PC-3 (cell line): ENCODE results near the gene SIGLEC12. TPM values are rescaled to one million over a fixed set of nuclear protein-coding genes. Genes with fewer than 3 reads are reported as not detected.

Experiments
- ATAC-seq: fragments of 200-7000 bp; cut with Tn5 transposase; 2 replicates; pipeline ENCODE4 v1.9.1; 2020; ENCODE audit warnings: mild to moderate bottlenecking, moderate library complexity
- BruUV-seq: library from RNA; stranded (reverse); fragments of 400-500 nt; replicated peaks from 2 replicates; lab custom pipeline; 2021; lab: Mats Ljungman, UMichigan
- CTCF ChIA-PET: fragments of 300-600 bp; sonication (Branson Sonifier 250); formaldehyde crosslinking; loops from one replicate; lab custom pipeline; 2022; ENCODE audit warnings: antibody characterized with exemption; lab: Charles Lee
- POLR2A ChIA-PET: fragments of 300-600 bp; sonication (Branson Sonifier 250); formaldehyde crosslinking; loops from one replicate; lab custom pipeline; 2022; ENCODE audit warnings: antibody characterized with exemption; ENCODE audit not compliant: unreplicated experiment; lab: Charles Lee
- DNase-seq: peaks from one replicate; pipeline ENCODE4 v3.0.0-alpha.2; 2015
- H2AFZ ChIP-seq: fragments of 300-600 bp; sonication (generic); 2 replicates; pipeline ENCODE4 v1.6.0; 2016; ENCODE audit warnings: antibody characterized with exemption, low read length
- H3F3A ChIP-seq: fragments of 300-600 bp; sonication (generic); one replicate; pipeline ENCODE4 v1.6.0; 2017; ENCODE audit warnings: antibody characterized with exemption, low read length, control low read depth, mild to moderate bottlenecking; ENCODE audit not compliant: unreplicated experiment
- H3K27ac ChIP-seq: fragments of 300-600 bp; sonication (generic); 2 replicates; pipeline ENCODE4 v1.5.1; 2016; ENCODE audit warnings: mild to moderate bottlenecking, low read length
- H3K27me3 ChIP-seq: fragments of 300-600 bp; sonication (generic); 2 replicates; pipeline ENCODE4 v1.6.1; 2016; ENCODE audit warnings: low read length, mixed read lengths
- H3K36me3 ChIP-seq: fragments of 300-600 bp; sonication (generic); 2 replicates; pipeline ENCODE4 v1.6.1; 2016; ENCODE audit warnings: low read depth, mixed run types, low read length, mixed read lengths
- H3K4me1 ChIP-seq: fragments of 300-600 bp; sonication (generic); 2 replicates; pipeline ENCODE4 v1.5.1; 2016; ENCODE audit warnings: low read length; ENCODE audit not compliant: insufficient read depth
- H3K4me2 ChIP-seq: fragments of 300-600 bp; sonication (generic); 2 replicates; pipeline ENCODE4 v1.6.0; 2016; ENCODE audit warnings: low read length
- H3K4me3 ChIP-seq: fragments of 300-600 bp; sonication (generic); 2 replicates; pipeline ENCODE4 v1.5.1; 2016; ENCODE audit warnings: mild to moderate bottlenecking, low read length, mixed read lengths
- H3K79me2 ChIP-seq: fragments of 300-600 bp; sonication (generic); 2 replicates; pipeline ENCODE4 v1.6.1; 2017; ENCODE audit warnings: low read length, mixed read lengths
- H3K9ac ChIP-seq: fragments of 300-600 bp; sonication (generic); 2 replicates; pipeline ENCODE4 v1.6.0; 2016; ENCODE audit warnings: mild to moderate bottlenecking, low read length
- H3K9me2 ChIP-seq: fragments of 300-600 bp; sonication (generic); replicated peaks from 2 replicates; pipeline ENCODE4 v1.6.1; 2016; ENCODE audit warnings: mixed run types, low read length, mixed read lengths
- H3K9me3 ChIP-seq: fragments of 300-600 bp; sonication (generic); 2 replicates; pipeline ENCODE4 v1.6.1; 2016; ENCODE audit warnings: low read length, mixed read lengths
- H4K20me1 ChIP-seq: fragments of 300-600 bp; sonication (generic); 2 replicates; pipeline ENCODE4 v1.6.1; 2016; ENCODE audit warnings: low read length, mixed read lengths
- EZH2 ChIP-seq: fragments of 300-600 bp; sonication (generic); IDR thresholded peaks from one replicate; pipeline ENCODE4 v1.6.1; 2017; ENCODE audit warnings: antibody characterized with exemption, mild to moderate bottlenecking, low read length; ENCODE audit not compliant: unreplicated experiment
- EZH2phosphoT487 ChIP-seq: fragments of 300-600 bp; sonication (generic); IDR thresholded peaks from 2 replicates; pipeline ENCODE4 v1.6.1; 2018; ENCODE audit warnings: mild to moderate bottlenecking, antibody characterized with exemption, low read length, borderline replicate concordance
- intact Hi-C: fragments of 100-400 bp; cut with micrococcal nuclease; formaldehyde crosslinking; loops from 2 replicates; pipeline ENCODE4 v1.9.0; 2023
- total RNA-seq: library from RNA; depleted of rRNA; stranded (reverse); fragments of >200 nt; gene quantifications from 2 replicates; pipeline ENCODE4 v1.2.3, GENCODE V29; 2014
- TF ChIP-seq, protein P1 (sequence below): fragments of 300-600 bp; sonication (generic); conservative IDR thresholded peaks from 2 replicates; pipeline ENCODE4 v1.5.1; 2017; ENCODE audit warnings: antibody characterized with exemption, low read depth, mild to moderate bottlenecking, low read length

SIGLEC12 gene
- total RNA-seq, 1 experiment from 2014 or later: not detected

DNA sequence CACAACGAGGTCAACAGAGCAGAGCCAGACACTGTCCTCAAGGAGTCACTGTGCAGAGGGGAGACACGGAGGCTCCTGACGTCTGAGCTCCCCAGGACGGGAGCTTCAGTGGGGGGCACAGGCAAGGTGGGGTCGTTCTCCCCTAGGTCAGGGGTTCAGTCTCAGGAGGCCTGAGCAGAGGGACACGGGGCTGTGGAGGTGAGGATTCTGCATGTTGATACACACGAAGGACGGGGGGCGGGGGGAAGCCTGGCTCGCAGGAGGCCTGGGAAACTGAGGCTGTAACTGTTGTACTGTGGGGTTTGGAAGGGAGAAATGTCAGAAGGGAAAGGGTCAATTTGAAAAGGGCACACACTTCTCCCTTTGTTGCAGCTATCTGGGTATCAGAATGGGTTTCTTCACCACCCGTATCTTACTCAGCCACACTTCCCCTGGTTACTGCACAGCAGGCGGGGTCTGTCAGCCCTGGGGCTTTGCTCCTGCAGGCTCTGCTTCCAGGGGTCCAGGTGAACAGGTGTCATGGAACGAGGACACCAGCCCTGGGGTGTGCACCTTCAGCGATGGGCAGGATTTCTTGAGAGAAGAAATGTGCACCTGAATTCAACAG, 42.6 kb downstream of the SIGLEC12 start:
- TF ChIP-seq EZH2 (no peak), EZH2phosphoT487 (no peak)
- TF ChIP-seq, protein P1, sequence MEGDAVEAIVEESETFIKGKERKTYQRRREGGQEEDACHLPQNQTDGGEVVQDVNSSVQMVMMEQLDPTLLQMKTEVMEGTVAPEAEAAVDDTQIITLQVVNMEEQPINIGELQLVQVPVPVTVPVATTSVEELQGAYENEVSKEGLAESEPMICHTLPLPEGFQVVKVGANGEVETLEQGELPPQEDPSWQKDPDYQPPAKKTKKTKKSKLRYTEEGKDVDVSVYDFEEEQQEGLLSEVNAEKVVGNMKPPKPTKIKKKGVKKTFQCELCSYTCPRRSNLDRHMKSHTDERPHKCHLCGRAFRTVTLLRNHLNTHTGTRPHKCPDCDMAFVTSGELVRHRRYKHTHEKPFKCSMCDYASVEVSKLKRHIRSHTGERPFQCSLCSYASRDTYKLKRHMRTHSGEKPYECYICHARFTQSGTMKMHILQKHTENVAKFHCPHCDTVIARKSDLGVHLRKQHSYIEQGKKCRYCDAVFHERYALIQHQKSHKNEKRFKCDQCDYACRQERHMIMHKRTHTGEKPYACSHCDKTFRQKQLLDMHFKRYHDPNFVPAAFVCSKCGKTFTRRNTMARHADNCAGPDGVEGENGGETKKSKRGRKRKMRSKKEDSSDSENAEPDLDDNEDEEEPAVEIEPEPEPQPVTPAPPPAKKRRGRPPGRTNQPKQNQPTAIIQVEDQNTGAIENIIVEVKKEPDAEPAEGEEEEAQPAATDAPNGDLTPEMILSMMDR: no peak
- Histone ChIP-seq H3K4me3 (no peak overlapping the region), H3K9ac (no peak overlapping the region), H4K20me1 (no peaks in the 10 kb centered on the region), H3K4me1 (no peaks in the 10 kb centered on the region), H3K36me3 (no peaks in the 10 kb centered on the region), H3F3A (no peaks in the 10 kb centered on the region), H2AFZ (no peak overlapping the region), H3K9me3 (no peaks in the 10 kb centered on the region), H3K27ac (no peak overlapping the region), H3K9me2 (no peaks in the 10 kb centered on the region), H3K79me2 (no peaks in the 10 kb centered on the region), H3K4me2 (no peak overlapping the region), H3K27me3 (peaks cover 65% of the 10 kb centered on the region)
- ChIA-PET POLR2A (no interaction called here), CTCF (no interaction called here)
- ATAC-seq: no peak
- intact Hi-C loops: no loop called here
- BruUV-seq: no TSS peak
- DNase-seq: no peak

DNA sequence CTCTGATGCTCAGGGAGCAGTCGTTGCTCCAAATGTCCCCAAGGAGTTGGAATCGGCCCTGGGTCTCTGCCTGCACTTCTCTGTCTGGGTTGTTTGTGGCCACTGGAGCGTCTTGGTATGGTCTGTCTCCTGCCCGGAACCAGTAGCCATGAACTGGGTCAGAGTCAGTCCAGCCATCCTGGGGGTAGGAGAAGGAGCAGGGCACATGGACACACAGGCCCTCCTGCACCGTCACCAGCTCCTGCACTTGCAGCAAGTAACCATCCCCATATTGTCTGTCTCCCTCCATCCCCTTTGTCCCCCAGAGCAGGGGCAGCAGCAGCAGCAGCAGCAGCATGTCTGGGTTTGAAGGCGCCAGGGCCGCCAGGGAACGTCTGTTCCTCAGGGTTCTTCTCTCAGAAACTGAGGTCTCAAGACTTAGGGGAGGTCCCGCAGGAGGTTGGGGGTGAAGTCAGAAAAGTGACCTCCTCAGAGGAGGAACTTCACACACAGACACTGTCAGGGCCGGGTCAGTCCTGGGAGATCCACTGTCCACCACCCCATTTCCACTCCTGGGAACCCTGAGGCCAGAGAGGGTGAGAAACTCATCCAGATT, 43.5 kb downstream of the SIGLEC12 start, which contains the start of gene SIGLEC8:
Gene SIGLEC8, minus strand, starts transcription at position 404 of the 595 bp plus-strand sequence. Its CDS starts 67 bp downstream, at position 337.
- CTCF ChIA-PET: no interaction called here

More for the DNA sequence above, 43.5 kb downstream of the SIGLEC12 start, which contains the start of gene SIGLEC8:
- Histone ChIP-seq H3K79me2 (no peaks in the 10 kb centered on the region), H3K27ac (no peak within 1 kb of the TSS), H3K4me2 (no peak within 1 kb of the TSS), H3K9me2 (no peaks in the 10 kb centered on the region), H4K20me1 (no peaks in the 10 kb centered on the region), H3K9ac (no peak within 1 kb of the TSS), H2AFZ (no peak within 1 kb of the TSS), H3F3A (no peaks in the 10 kb centered on the region), H3K9me3 (no peaks in the 10 kb centered on the region), H3K4me1 (no peaks in the 10 kb centered on the region), H3K27me3 (peaks cover 71% of the 10 kb centered on the region), H3K4me3 (no peak within 1 kb of the TSS), H3K36me3 (no peaks in the 10 kb centered on the region)
- POLR2A ChIA-PET: no interaction called here
- intact Hi-C loops: no loop called here
- DNase-seq: no peak
- no peak for ATAC-seq
- TF ChIP-seq EZH2 (no peak), EZH2phosphoT487 (no peak)
- TF ChIP-seq, protein P1: no peak
- no TSS peak for BruUV-seq
